ENCODE data around the gene TGFBRAP1.

DNA sequence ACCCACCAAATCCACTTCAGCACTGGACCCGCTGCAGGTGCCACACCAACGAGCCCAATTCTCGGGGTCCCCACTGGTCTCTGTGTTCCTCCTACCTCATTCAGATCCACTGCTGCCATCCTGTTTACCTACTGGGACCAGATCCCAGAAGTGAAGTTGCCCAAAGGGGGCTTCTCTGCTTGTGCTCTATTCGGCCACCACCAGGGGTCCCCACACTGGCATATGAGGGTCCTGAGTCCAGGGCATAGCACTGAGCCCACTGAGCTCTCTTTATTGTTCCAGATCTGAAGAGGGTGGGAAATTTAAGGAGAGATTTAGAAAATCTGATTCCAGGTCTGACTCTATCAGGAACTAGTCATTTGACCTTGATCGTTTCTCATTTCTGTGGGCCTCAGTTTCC is 85.6 kb downstream of the TGFBRAP1 start:
- no peak for TF ChIP-seq POLR2A (IDR thresholded peaks at IDR 0.05; ENCODE audit: low read length)
- no peak for TF ChIP-seq GATA1 (IDR thresholded peaks at IDR 0.05; ENCODE audit: low read depth, low read length)

All from erythroblast (primary cell).